HT1080 (cell line): ENCODE measurements around the gene ATP6AP1. TPM values are rescaled to one million over a fixed set of nuclear protein-coding genes. Genes with fewer than 3 reads are reported as not detected.
A peak's percentile ranks its signal among the peaks of the same experiment; 100 is the strongest.

Experiments
- DNase-seq: peaks from one replicate; pipeline ENCODE4 v3.0.0-alpha.2; 2015; ENCODE audit warnings: low read depth
- total RNA-seq: library from RNA; depleted of rRNA; stranded (reverse); fragments of >200 nt; shearing (Covaris generic); gene quantifications from 2 replicates; pipeline ENCODE4 v1.2.3, GENCODE V29; 2014

Gene ATP6AP1
- total RNA-seq, 1 experiment from 2014 or later, result 44.4 TPM

GRCh38 chrX:154468217-154468616, 39.7 kb downstream of the ATP6AP1 start:
- no peak for DNase-seq

GRCh38 chrX:154469114-154469513, 40.6 kb downstream of the ATP6AP1 start:
- DNase-seq, result no peak

GRCh38 chrX:154469880-154470279, 41.4 kb downstream of the ATP6AP1 start:
- DNase-seq, result no peak

GRCh38 chrX:154470434-154470833, 42.0 kb downstream of the ATP6AP1 start:
- DNase-seq, result no peak

- DNase-seq, result no peak
Measured at GRCh38 chrX:154470914-154471568, 42.6 kb downstream of the ATP6AP1 start.

GRCh38 chrX:154471839-154472684, 43.6 kb downstream of the ATP6AP1 start:
- no peak for DNase-seq

GRCh38 chrX:154472685-154473632, 44.5 kb downstream of the ATP6AP1 start:
- no peak for DNase-seq

GRCh38 chrX:154473683-154474082, 45.2 kb downstream of the ATP6AP1 start:
- no peak for DNase-seq

GRCh38 chrX:154476821-154477220, 48.3 kb downstream of the ATP6AP1 start:
- DNase-seq, result no peak

GRCh38 chrX:154477891-154478477, 49.5 kb downstream of the ATP6AP1 start:
- DNase-seq, result no peak

GRCh38 chrX:154478728-154479622, 50.5 kb downstream of the ATP6AP1 start, which contains the start of gene LAGE3:
Gene LAGE3, minus strand, starts transcription at chrX:154479281. Its CDS starts 366 bp downstream, at chrX:154478915.
- DNase-seq, result peak; percentile 77

- DNase-seq, result no peak
Measured at GRCh38 chrX:154481195-154481594, 52.7 kb downstream of the ATP6AP1 start.

- no peak for DNase-seq
Measured at GRCh38 chrX:154481911-154482601, 53.6 kb downstream of the ATP6AP1 start.

- DNase-seq, result no peak
Measured at GRCh38 chrX:154482786-154483185, 54.3 kb downstream of the ATP6AP1 start.

- DNase-seq, result no peak
Measured at GRCh38 chrX:154483325-154483724, 54.8 kb downstream of the ATP6AP1 start.

GRCh38 chrX:154484255-154485149, 56.0 kb downstream of the ATP6AP1 start:
- no peak for DNase-seq

GRCh38 chrX:154485150-154486051, 56.9 kb downstream of the ATP6AP1 start:
- DNase-seq, result no peak
